ENCODE measurements around the gene HS1BP3. TPM values are rescaled to one million over a fixed set of nuclear protein-coding genes. Genes with fewer than 3 reads are reported as not detected.

The HS1BP3 gene
- total RNA-seq, 1 donor from 2014 or later: 33.2 TPM

DNA sequence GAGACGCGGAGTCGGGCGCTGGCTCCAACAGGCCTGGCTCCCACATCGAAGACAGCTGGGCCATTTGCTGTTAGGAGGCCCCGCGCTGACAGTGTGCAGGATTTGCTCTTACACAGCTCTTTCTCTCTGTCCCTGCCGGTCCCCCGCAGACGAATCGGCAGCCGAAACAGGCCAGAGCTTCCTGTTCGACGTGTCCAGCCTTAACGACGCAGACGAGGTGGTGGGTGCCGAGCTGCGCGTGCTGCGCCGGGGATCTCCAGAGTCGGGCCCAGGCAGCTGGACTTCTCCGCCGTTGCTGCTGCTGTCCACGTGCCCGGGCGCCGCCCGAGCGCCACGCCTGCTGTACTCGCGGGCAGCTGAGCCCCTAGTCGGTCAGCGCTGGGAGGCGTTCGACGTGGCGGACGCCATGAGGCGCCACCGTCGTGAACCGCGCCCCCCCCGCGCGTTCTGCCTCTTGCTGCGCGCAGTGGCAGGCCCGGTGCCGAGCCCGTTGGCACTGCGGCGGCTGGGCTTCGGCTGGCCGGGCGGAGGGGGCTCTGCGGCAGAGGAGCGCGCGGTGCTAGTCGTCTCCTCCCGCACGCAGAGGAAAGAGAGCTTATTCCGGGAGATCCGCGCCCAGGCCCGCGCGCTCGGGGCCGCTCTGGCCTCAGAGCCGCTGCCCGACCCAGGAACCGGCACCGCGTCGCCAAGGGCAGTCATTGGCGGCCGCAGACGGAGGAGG is 19.6 kb upstream of the HS1BP3 start:
- no peak overlapping the region for H3K27ac Mint-ChIP-seq (ENCODE audit: unreplicated experiment)
- DNase-seq (ENCODE audit: low spot score): no peak
- peaks cover 7% of the 10 kb centered on the region for H3K36me3 Mint-ChIP-seq (ENCODE audit: low read depth)
- peak overlapping the region; percentile 19 for H3K4me3 Mint-ChIP-seq (ENCODE audit: unreplicated experiment)
- H3K27me3 Mint-ChIP-seq (ENCODE audit: low read depth): peaks cover 14% of the 10 kb centered on the region
- H3K4me1 Mint-ChIP-seq (ENCODE audit: low read depth): peaks cover 65% of the 10 kb centered on the region
- TF ChIP-seq CTCF (IDR thresholded peaks at IDR 0.05): no peak
- no peaks in the 10 kb centered on the region for H3K9me3 Mint-ChIP-seq (ENCODE audit: low read depth)

GRCh38 chr2:20669562-20670314 is 18.8 kb upstream of the HS1BP3 start:
- no peak for DNase-seq (ENCODE audit: low spot score)
- Mint-ChIP-seq H3K9me3 (ENCODE audit: low read depth) (no peaks in the 10 kb centered on the region), H3K4me1 (ENCODE audit: low read depth) (peaks cover 64% of the 10 kb centered on the region), H3K27me3 (ENCODE audit: low read depth) (peaks cover 20% of the 10 kb centered on the region), H3K36me3 (ENCODE audit: low read depth) (peaks cover 7% of the 10 kb centered on the region), H3K4me3 (ENCODE audit: unreplicated experiment) (peak overlapping the region; percentile 79), H3K27ac (ENCODE audit: unreplicated experiment) (no peak overlapping the region)
- TF ChIP-seq CTCF (IDR thresholded peaks at IDR 0.05): no peak

DNA sequence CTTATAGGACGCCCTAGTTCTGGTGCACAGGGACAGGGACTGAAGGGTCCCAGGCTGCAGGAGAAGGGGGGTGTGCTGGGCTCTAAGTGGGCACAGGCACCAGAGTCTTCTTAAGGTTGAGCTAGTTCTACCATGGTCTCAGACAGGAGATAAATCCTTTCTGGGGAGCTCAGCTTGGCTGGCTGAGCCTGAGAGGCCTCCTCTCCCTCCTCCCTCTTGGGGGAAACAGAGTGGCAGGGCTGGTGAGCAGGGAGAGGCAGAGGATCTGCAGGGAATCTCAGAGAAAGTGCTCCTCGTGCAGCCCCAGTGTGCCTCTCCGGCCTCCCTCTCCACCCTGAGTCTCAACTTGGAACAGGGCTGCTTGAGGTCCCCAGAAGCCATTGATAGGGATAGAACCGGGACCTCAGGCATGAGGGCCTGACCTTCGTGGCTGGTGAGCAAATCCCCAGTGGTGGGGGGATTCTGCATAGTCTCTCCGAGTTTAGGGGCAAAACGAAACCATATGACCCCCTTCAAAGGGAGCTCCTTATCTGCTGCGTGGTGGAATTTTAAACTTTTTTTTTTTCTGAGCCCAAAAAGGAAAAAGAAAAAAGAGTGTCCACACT is 18.1 kb upstream of the HS1BP3 start:
- Mint-ChIP-seq H3K27me3 (ENCODE audit: low read depth) (peaks cover 25% of the 10 kb centered on the region), H3K36me3 (ENCODE audit: low read depth) (peaks cover 7% of the 10 kb centered on the region), H3K9me3 (ENCODE audit: low read depth) (no peaks in the 10 kb centered on the region), H3K4me3 (ENCODE audit: unreplicated experiment) (peak overlapping the region; percentile 79), H3K4me1 (ENCODE audit: low read depth) (peaks cover 56% of the 10 kb centered on the region), H3K27ac (ENCODE audit: unreplicated experiment) (no peak overlapping the region)
- no peak for TF ChIP-seq CTCF (IDR thresholded peaks at IDR 0.05)
- no peak for DNase-seq (ENCODE audit: low spot score)

DNA sequence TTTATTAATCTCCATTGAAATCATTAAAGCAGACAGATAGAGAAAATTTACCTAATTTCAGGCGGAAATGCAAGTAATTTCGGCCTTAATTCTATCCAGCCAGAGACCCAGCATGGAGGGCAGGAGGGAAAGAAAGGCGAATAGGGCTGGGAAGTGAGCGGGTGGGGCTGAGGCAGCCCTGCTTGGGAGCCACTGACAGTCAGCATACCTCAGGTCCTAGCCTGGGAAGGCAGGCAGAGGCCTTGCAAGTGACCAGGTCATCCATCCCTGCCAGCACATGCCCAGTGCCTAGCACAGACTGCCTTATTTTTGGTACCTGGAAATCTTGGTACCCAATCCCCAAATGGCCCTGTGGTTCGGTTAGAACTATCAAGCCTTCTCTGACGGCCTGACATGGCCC is 17.6 kb upstream of the HS1BP3 start:
- H3K4me1 Mint-ChIP-seq (ENCODE audit: low read depth): peaks cover 51% of the 10 kb centered on the region
- no peak for TF ChIP-seq CTCF (IDR thresholded peaks at IDR 0.05)
- peak overlapping the region; percentile 79 for H3K4me3 Mint-ChIP-seq (ENCODE audit: unreplicated experiment)
- no peaks in the 10 kb centered on the region for H3K9me3 Mint-ChIP-seq (ENCODE audit: low read depth)
- peaks cover 29% of the 10 kb centered on the region for H3K27me3 Mint-ChIP-seq (ENCODE audit: low read depth)
- peak overlapping the region; percentile 13 for H3K27ac Mint-ChIP-seq (ENCODE audit: unreplicated experiment)
- peaks cover 7% of the 10 kb centered on the region for H3K36me3 Mint-ChIP-seq (ENCODE audit: low read depth)
- DNase-seq (ENCODE audit: low spot score): no peak
